CD4-positive, alpha-beta T cell (primary cell): ENCODE measurements around the gene CCT8. TPM values are rescaled to one million over a fixed set of nuclear protein-coding genes. Genes with fewer than 3 reads are reported as not detected.

Source experiments
- ATAC-seq: fragments of 200-7000 bp; cut with Tn5 transposase; one replicate; pipeline ENCODE4 v1.10.0; 2022; ENCODE audit warnings: mild to moderate bottlenecking; ENCODE audit not compliant: poor library complexity
- CTCF ChIA-PET: fragments of 350-600 bp; sonication (Branson Sonifier 250); formaldehyde crosslinking; loops from one replicate; lab custom pipeline; 2021; ENCODE audit warnings: antibody characterized with exemption, inconsistent platforms; lab: Charles Lee
- POLR2A ChIA-PET: fragments of 350-600 bp; sonication (Branson Sonifier 250); formaldehyde crosslinking; loops from one replicate; lab custom pipeline; 2021; ENCODE audit warnings: antibody characterized with exemption, inconsistent platforms; lab: Charles Lee
- DNase-seq, 14 experiments: peaks; one replicate each; pipeline ENCODE4 v3.0.0-alpha.2; 2013 to 2020; ENCODE audit warnings: mixed read lengths in 2 of 14
- H3K27ac ChIP-seq, 2 donors: one replicate each; pipeline versions ENCODE4 v1.5.1 to v1.7.0; 2013; ENCODE audit warnings: low read length in 2 of 2, low read depth in 1 of 2, mild to moderate bottlenecking in 1 of 2
- H3K27me3 ChIP-seq, 2 experiments: 1 replicate in 1 of 2; 2 replicates in 1 of 2; pipeline versions ENCODE4 v1.6.1 to v1.7.0; 2013; ENCODE audit warnings: low read length in 2 of 2, control low read depth in 1 of 2, mild to moderate bottlenecking in 1 of 2, moderate library complexity in 1 of 2; ENCODE audit not compliant: insufficient read depth in 2 of 2, control insufficient read depth in 1 of 2
- H3K36me3 ChIP-seq: one replicate; pipeline ENCODE4 v1.6.1; 2013; ENCODE audit warnings: low read length, control low read depth; ENCODE audit not compliant: insufficient read depth
- H3K4me1 ChIP-seq: one replicate; pipeline ENCODE4 v1.6.1; 2013; ENCODE audit warnings: low read length, control low read depth; ENCODE audit not compliant: insufficient read depth
- H3K4me3 ChIP-seq: one replicate; pipeline ENCODE4 v1.5.1; 2013; ENCODE audit warnings: mild to moderate bottlenecking, low read length, moderate library complexity
- H3K9me3 ChIP-seq, 2 experiments: 1 replicate in 1 of 2; 2 replicates in 1 of 2; pipeline versions ENCODE4 v1.6.1 to v1.7.0; 2013; ENCODE audit warnings: low read length in 2 of 2, mild to moderate bottlenecking in 2 of 2, control low read depth in 1 of 2, moderate library complexity in 1 of 2; ENCODE audit not compliant: control insufficient read depth in 1 of 2, insufficient read depth in 1 of 2
- H3K27ac Mint-ChIP-seq: one replicate; pipeline ENCODE4 v1.8.0; 2020; ENCODE audit warnings: mixed read lengths
- H3K27me3 Mint-ChIP-seq: one replicate; pipeline ENCODE4 v1.8.0; 2021; ENCODE audit warnings: mixed read lengths
- H3K36me3 Mint-ChIP-seq: one replicate; pipeline ENCODE4 v1.8.0; 2021; ENCODE audit warnings: low read depth, mixed read lengths
- H3K4me1 Mint-ChIP-seq: one replicate; pipeline ENCODE4 v1.8.0; 2021; ENCODE audit warnings: low read depth, mixed read lengths
- H3K4me3 Mint-ChIP-seq: one replicate; pipeline ENCODE4 v1.8.0; 2020; ENCODE audit warnings: mild to moderate bottlenecking, mixed read lengths
- H3K9me3 Mint-ChIP-seq: one replicate; pipeline ENCODE4 v1.8.0; 2020; ENCODE audit warnings: mixed read lengths
- CTCF ChIP-seq: fragments of 200-600 bp; IDR thresholded peaks from one replicate; pipeline ENCODE4 v1.8.0; 2022; ENCODE audit warnings: antibody characterized with exemption, mild to moderate bottlenecking
- intact Hi-C, 2 experiments: fragments of 100-400 bp; cut with DNase I in 1 of 2; cut with micrococcal nuclease in 1 of 2; formaldehyde crosslinking; loops; one replicate each; pipeline versions ENCODE4 v1.15.1 to v1.9.0; 2023 to 2025; cut with DNase I, micrococcal nuclease
- total RNA-seq, 174 experiments: library from RNA in 2 of 174; stranded (reverse) in 2 of 174; gene quantifications; one replicate each; pipeline ENCODE4 v1.2.3 and lab custom pipeline; 2021 to 2026

The CCT8 gene
- total RNA-seq, 2 experiments from 2014 or later: 121 to 126 TPM

GRCh38 chr21:29033871-29034270 is 39.6 kb downstream of the CCT8 start:
- Histone ChIP-seq H3K4me1 (no peaks in the 10 kb centered on the region), H3K9me3 (no peaks in the 10 kb centered on the region), H3K36me3 (peaks cover 92% of the 10 kb centered on the region), H3K27ac (no peak overlapping the region), H3K4me3 (no peak overlapping the region), H3K27me3 (no peaks in the 10 kb centered on the region)
- no peak for ATAC-seq
- no peak for DNase-seq
- peaks cover 34% of the 10 kb centered on the region for H3K4me1 Mint-ChIP-seq
- ChIA-PET CTCF (no interaction called here), POLR2A (interaction anchor here (1.6 to 2.0 kb wide), 2 partner anchors 9 to 31 kb away, joined by 7 to 9 read pairs; partner anchors contain the start of gene USP16)
- H3K4me3 Mint-ChIP-seq: no peak overlapping the region
- peaks cover 89% of the 10 kb centered on the region for H3K36me3 Mint-ChIP-seq
- no peak overlapping the region for H3K27ac Mint-ChIP-seq
- TF ChIP-seq CTCF: no peak
- intact Hi-C loops: no loop called here
- H3K9me3 Mint-ChIP-seq: no peaks in the 10 kb centered on the region
- no peaks in the 10 kb centered on the region for H3K27me3 Mint-ChIP-seq

GRCh38 chr21:29033301-29033700 is 40.1 kb downstream of the CCT8 start:
- H3K27me3 Mint-ChIP-seq: no peaks in the 10 kb centered on the region
- peaks cover 92% of the 10 kb centered on the region for H3K36me3 ChIP-seq
- CTCF ChIA-PET: no interaction called here

GRCh38 chr21:29030909-29031308 is 42.5 kb downstream of the CCT8 start:
- H3K27me3 ChIP-seq: no peaks in the 10 kb centered on the region
- Mint-ChIP-seq H3K4me3 (no peak overlapping the region), H3K36me3 (peaks cover 74% of the 10 kb centered on the region), H3K27ac (no peak overlapping the region), H3K4me1 (peaks cover 49% of the 10 kb centered on the region), H3K9me3 (no peaks in the 10 kb centered on the region), H3K27me3 (no peaks in the 10 kb centered on the region)
- DNase-seq (no peak), ATAC-seq (no peak)
- CTCF ChIA-PET: no interaction called here
- no peaks in the 10 kb centered on the region for H3K9me3 ChIP-seq
- no peak overlapping the region for H3K4me3 ChIP-seq
- H3K36me3 ChIP-seq: peaks cover 70% of the 10 kb centered on the region
- intact Hi-C loops: no loop called here
- H3K27ac ChIP-seq: no peak overlapping the region
- no peak for TF ChIP-seq CTCF
- H3K4me1 ChIP-seq: peaks cover 7% of the 10 kb centered on the region
- POLR2A ChIA-PET: interaction anchor here (14.8 kb wide), 1 partner anchor 28 kb away, joined by 479 read pairs; no protein-coding TSS in a partner anchor

More at GRCh38 chr21:29033301-29033700, 40.1 kb downstream of the CCT8 start:
- H3K27me3 ChIP-seq: no peaks in the 10 kb centered on the region
- Mint-ChIP-seq H3K4me3 (no peak overlapping the region), H3K36me3 (peaks cover 84% of the 10 kb centered on the region), H3K27ac (no peak overlapping the region), H3K9me3 (no peaks in the 10 kb centered on the region), H3K4me1 (peaks cover 34% of the 10 kb centered on the region)
- no peak overlapping the region for H3K27ac ChIP-seq
- H3K9me3 ChIP-seq: no peaks in the 10 kb centered on the region
- H3K4me1 ChIP-seq: no peaks in the 10 kb centered on the region
- POLR2A ChIA-PET: interaction anchor here (1.6 to 2.0 kb wide), 2 partner anchors 9 to 31 kb away, joined by 7 to 9 read pairs; partner anchors contain the start of gene USP16
- intact Hi-C loops: no loop called here
- no peak for DNase-seq
- no peak overlapping the region for H3K4me3 ChIP-seq
- no peak for TF ChIP-seq CTCF
- ATAC-seq: no peak
